ENCODE measurements around the gene ATOH7.

ATOH7 gene

GRCh38 chr10:68238371-68238770, 6.5 kb upstream of the ATOH7 start:
- CTCF ChIA-PET: no interaction called here

GRCh38 chr10:68237173-68237572, 5.3 kb upstream of the ATOH7 start:
- CTCF ChIA-PET: interaction anchor here (0.6 to 0.9 kb wide), 2 partner anchors 65 to 661 kb away, joined by 3 read pairs; no protein-coding TSS in a partner anchor
- DNase-seq (ENCODE audit: low spot score): no peak
- no peak overlapping the region for H3K27ac ChIP-seq
- TF ChIP-seq, protein P1, sequence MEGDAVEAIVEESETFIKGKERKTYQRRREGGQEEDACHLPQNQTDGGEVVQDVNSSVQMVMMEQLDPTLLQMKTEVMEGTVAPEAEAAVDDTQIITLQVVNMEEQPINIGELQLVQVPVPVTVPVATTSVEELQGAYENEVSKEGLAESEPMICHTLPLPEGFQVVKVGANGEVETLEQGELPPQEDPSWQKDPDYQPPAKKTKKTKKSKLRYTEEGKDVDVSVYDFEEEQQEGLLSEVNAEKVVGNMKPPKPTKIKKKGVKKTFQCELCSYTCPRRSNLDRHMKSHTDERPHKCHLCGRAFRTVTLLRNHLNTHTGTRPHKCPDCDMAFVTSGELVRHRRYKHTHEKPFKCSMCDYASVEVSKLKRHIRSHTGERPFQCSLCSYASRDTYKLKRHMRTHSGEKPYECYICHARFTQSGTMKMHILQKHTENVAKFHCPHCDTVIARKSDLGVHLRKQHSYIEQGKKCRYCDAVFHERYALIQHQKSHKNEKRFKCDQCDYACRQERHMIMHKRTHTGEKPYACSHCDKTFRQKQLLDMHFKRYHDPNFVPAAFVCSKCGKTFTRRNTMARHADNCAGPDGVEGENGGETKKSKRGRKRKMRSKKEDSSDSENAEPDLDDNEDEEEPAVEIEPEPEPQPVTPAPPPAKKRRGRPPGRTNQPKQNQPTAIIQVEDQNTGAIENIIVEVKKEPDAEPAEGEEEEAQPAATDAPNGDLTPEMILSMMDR (conservative IDR thresholded peaks at IDR 0.05; ENCODE audit: low read depth): no peak
- POLR2A ChIA-PET (ENCODE audit: low non-redundant PET): no interaction called here

More at GRCh38 chr10:68238371-68238770, 6.5 kb upstream of the ATOH7 start:
- no peak for DNase-seq (ENCODE audit: low spot score)
- H3K27ac ChIP-seq: no peak overlapping the region
- POLR2A ChIA-PET (ENCODE audit: low non-redundant PET): no interaction called here
- TF ChIP-seq, protein P1 (conservative IDR thresholded peaks at IDR 0.05; ENCODE audit: low read depth): no peak

- TF ChIP-seq, protein P1 (conservative IDR thresholded peaks at IDR 0.05; ENCODE audit: low read depth): no peak
- no peak overlapping the region for H3K27ac ChIP-seq
- DNase-seq (ENCODE audit: low spot score): no peak
- CTCF ChIA-PET: interaction anchor here (0.9 to 1.0 kb wide), 2 partner anchors 14 to 33 kb away, joined by 3 to 4 read pairs; no protein-coding TSS in a partner anchor
- POLR2A ChIA-PET (ENCODE audit: low non-redundant PET): no interaction called here
Observed at GRCh38 chr10:68235581-68235980, 3.7 kb upstream of the ATOH7 start.

- peak; percentile 70 for DNase-seq (ENCODE audit: low spot score)
- ChIA-PET POLR2A (ENCODE audit: low non-redundant PET) (no interaction called here), CTCF (interaction anchor here (0.9 kb wide), 1 partner anchor 15 kb away, joined by 3 read pairs; no protein-coding TSS in a partner anchor)
- no peak overlapping the region for H3K27ac ChIP-seq
- TF ChIP-seq, protein P1 (conservative IDR thresholded peaks at IDR 0.05; ENCODE audit: low read depth): no peak
Observed at GRCh38 chr10:68235111-68235510, 3.2 kb upstream of the ATOH7 start.

- DNase-seq (ENCODE audit: low spot score): no peak
- ChIA-PET POLR2A (ENCODE audit: low non-redundant PET) (no interaction called here), CTCF (no interaction called here)
Observed at GRCh38 chr10:68233046-68233445, 1.1 kb upstream of the ATOH7 start.

GRCh38 chr10:68231106-68231816, 652 bp downstream of the ATOH7 start:
- POLR2A ChIA-PET (ENCODE audit: low non-redundant PET): interaction anchor here (0.5 to 0.8 kb wide), 2 partner anchors 75 to 154 kb away, joined by 3 read pairs; no protein-coding TSS in a partner anchor
- DNase-seq (ENCODE audit: low spot score): peak; percentile 78
- CTCF ChIA-PET: interaction anchor here (0.6 to 1.6 kb wide), 5 partner anchors 18 to 703 kb away, joined by 3 to 4 read pairs (median 4); no protein-coding TSS in a partner anchor
- TF ChIP-seq, protein P1 (conservative IDR thresholded peaks at IDR 0.05; ENCODE audit: low read depth): peak; percentile 49
- peak overlapping the region; percentile 67 for H3K27ac ChIP-seq

More at GRCh38 chr10:68233046-68233445, 1.1 kb upstream of the ATOH7 start:
- TF ChIP-seq, protein P1 (conservative IDR thresholded peaks at IDR 0.05; ENCODE audit: low read depth): no peak
- H3K27ac ChIP-seq: no peak overlapping the region

Measured in RWPE1 (cell line).